HG02938 (cell line): ENCODE measurements around the gene SEC16A.

Experiments
- ATAC-seq: cut with Tn5 transposase; IDR thresholded peaks from one replicate; pipeline ENCODE4 v1.9.1; 2021; ENCODE audit warnings: mild to moderate bottlenecking, moderate library complexity; ENCODE audit not compliant: unreplicated experiment

The SEC16A gene

GRCh38 chr9:136488247-136489214 lies 5.7 kb upstream of the SEC16A start:
- ATAC-seq, result no peak

GRCh38 chr9:136487672-136488071 lies 4.8 kb upstream of the SEC16A start:
- no peak for ATAC-seq

- no peak for ATAC-seq
Observed at GRCh38 chr9:136486823-136487620, 4.2 kb upstream of the SEC16A start.

GRCh38 chr9:136486131-136486530 lies 3.3 kb upstream of the SEC16A start:
- no peak for ATAC-seq

- no peak for ATAC-seq
Observed at GRCh38 chr9:136485049-136486045, 2.5 kb upstream of the SEC16A start.

- no peak for ATAC-seq
Observed at GRCh38 chr9:136484153-136485048, 1.6 kb upstream of the SEC16A start.

GRCh38 chr9:136483589-136484152 lies 831 bp upstream of the SEC16A start:
- ATAC-seq, result peak; percentile 46

- ATAC-seq, result peak; percentile 2
Observed at GRCh38 chr9:136482046-136482792, 621 bp downstream of the SEC16A start.

- no peak for ATAC-seq
Observed at GRCh38 chr9:136481558-136481957, 1.3 kb downstream of the SEC16A start.

GRCh38 chr9:136476369-136477150 lies 6.3 kb downstream of the SEC16A start:
- no peak for ATAC-seq

- ATAC-seq, result no peak
Observed at GRCh38 chr9:136474974-136475865, 7.6 kb downstream of the SEC16A start.

GRCh38 chr9:136474021-136474640 lies 8.7 kb downstream of the SEC16A start:
- ATAC-seq, result no peak

- ATAC-seq, result no peak
Observed at GRCh38 chr9:136473354-136473721, 9.5 kb downstream of the SEC16A start.

- ATAC-seq, result no peak
Observed at GRCh38 chr9:136472640-136473353, 10.0 kb downstream of the SEC16A start.

- ATAC-seq, result no peak
Observed at GRCh38 chr9:136471802-136472487, 10.9 kb downstream of the SEC16A start.
